HFF-Myc (cell line): ENCODE data around the gene FKBP15.
A peak's percentile ranks its signal among the peaks of the same experiment; 100 is the strongest.
"Not testable (repeated sequence)": the region's sequence is repeated elsewhere in the genome, so short reads cannot be mapped to it uniquely, and the experiment has no call there.

ENCODE experiments used
- DNase-seq: peaks from one replicate; pipeline ENCODE4 v3.0.0-alpha.2; 2011; ENCODE audit warnings: low read depth; ENCODE audit errors: extremely low read depth
- H3K4me3 ChIP-seq: replicated peaks from 2 replicates; pipeline ENCODE4 v1.5.1; 2011; ENCODE audit warnings: low read depth, mild to moderate bottlenecking, control low read depth, low read length
- CTCF ChIP-seq: IDR thresholded peaks from 2 replicates; pipeline ENCODE4 v1.5.1; 2012; ENCODE audit warnings: mild to moderate bottlenecking, low read depth, low read length, control low read depth; ENCODE audit errors: missing control alignments

Gene FKBP15

GRCh38 chr9:113131689-113132151 is 89.4 kb downstream of the FKBP15 start:
- H3K4me3 ChIP-seq = no peak overlapping the region
- DNase-seq = peak; percentile 9
- no peak for TF ChIP-seq CTCF

DNA sequence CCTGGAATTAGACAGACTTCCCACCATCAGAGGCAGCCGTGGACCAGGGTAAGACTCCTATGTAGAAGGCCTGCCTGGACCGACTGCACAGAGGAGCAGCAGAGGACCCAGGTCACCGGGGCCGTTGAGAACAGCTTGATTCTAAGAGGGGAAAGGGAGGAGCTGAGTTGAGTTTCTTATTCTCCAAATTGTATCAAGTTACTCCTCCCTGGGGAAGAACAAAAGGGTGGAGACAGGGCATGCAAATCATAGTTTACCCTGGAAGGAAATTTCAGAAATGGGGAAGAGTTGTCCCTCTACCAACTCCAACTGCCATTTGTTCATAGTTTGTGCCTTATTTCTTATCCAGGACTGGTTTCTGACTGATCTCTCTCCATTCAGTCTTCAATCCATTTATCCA is 91.2 kb downstream of the FKBP15 start:
- no peak overlapping the region for H3K4me3 ChIP-seq
- no peak for TF ChIP-seq CTCF
- DNase-seq = no peak

DNA sequence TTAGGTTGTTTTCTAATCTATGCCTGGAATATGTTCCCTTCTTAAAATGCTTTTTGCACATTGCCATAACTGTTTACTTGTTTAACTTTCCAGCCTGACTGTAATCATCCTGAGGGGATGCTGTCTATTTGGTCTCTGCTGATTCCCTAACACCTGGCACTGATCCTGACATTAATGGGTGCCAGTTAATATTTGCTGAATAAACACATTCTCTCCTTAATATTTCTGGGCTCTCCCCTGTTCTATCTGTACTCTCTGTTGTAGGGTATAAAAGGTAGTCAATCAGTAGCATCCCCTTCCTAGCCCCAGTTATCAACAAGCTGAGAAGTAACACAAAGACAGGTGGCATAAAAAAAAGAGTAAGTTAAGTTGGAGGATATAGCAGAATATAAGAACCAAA is 91.6 kb downstream of the FKBP15 start:
- no peak for TF ChIP-seq CTCF
- no peak for DNase-seq
- H3K4me3 ChIP-seq = no peak overlapping the region

DNA sequence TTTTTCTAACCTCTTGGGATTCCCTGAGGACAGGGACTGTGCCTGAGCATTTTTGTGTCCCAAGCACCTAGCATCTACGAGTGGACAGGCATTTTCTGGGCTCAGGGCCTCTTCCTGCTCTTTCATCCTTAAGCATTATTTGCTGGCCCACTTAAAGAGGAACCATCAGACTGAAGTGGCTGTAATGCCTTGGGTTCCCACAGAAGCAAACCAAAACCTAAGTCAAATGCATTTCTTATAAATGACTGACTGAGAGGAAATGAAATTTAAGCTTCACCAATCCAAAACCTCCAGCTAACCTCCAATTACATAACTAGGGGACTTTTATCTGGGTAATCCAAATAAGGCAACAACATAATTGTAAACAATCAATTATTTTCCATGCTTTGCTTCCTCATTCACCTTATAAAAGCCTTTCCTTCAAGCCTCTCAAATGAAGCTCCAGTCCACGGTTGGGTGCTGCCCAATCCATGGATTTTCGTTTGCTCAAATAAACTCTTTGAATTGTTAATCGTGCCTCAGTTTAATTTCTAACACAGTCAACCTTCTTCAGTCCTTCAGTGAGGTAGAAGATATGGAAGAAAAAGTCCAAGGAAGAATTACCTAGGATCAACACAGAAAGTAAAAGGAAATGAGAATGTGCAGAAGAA is 95.6 kb downstream of the FKBP15 start:
- DNase-seq = no peak
- no peak overlapping the region for H3K4me3 ChIP-seq
- TF ChIP-seq CTCF = no peak

DNA sequence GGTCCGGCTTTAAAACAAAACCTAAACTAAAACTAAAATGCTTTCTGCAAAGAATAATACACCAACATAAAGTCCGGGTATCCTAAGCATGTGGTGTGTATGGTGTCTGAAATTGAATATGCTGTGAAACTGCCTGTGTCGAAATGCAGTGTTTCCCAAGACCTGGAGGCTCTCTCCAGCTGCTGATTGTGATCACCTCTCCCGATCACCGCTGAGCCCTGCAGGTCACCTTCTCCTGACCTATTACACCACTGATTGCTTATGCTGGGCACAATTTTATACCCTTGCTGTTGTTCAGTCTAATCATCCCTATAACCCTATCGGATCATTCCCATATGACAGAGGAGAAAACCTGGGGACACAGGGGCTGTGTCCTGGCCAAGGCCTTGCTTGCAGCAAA is 102.2 kb downstream of the FKBP15 start:
- not testable (repeated sequence) for H3K4me3 ChIP-seq, DNase-seq
